HEK293 (cell line): ENCODE measurements around the gene KRT81.
"Not testable (repeated sequence)": the region's sequence is repeated elsewhere in the genome, so short reads cannot be mapped to it uniquely, and the experiment has no call there.

Experiments
- ZNF155 ChIP-seq: fragments of 450-650 bp; formaldehyde crosslinking; IDR thresholded peaks from 2 replicates; pipeline ENCODE4 v1.5.1; 2016; ENCODE audit warnings: missing biosample characterization, missing genetic modification characterization
- ZNF311 ChIP-seq: fragments of 450-650 bp; formaldehyde crosslinking; IDR thresholded peaks from 2 replicates; pipeline ENCODE4 v1.5.1; 2017; ENCODE audit warnings: missing biosample characterization, missing genetic modification characterization, borderline replicate concordance
- ZNF670 ChIP-seq: fragments of 450-650 bp; formaldehyde crosslinking; IDR thresholded peaks from 2 replicates; pipeline ENCODE4 v1.5.1; 2016; ENCODE audit warnings: missing biosample characterization, missing genetic modification characterization, low read depth
- ZNF704 ChIP-seq: fragments of 450-650 bp; formaldehyde crosslinking; IDR thresholded peaks from 2 replicates; pipeline ENCODE4 v1.5.1; 2016; ENCODE audit warnings: missing biosample characterization, missing genetic modification characterization
- TF ChIP-seq, protein P1 (sequence below): fragments of 450-650 bp; formaldehyde crosslinking; IDR thresholded peaks from 2 replicates; pipeline ENCODE4 v1.5.1; 2016; ENCODE audit warnings: missing biosample characterization, missing genetic modification characterization

DNA sequence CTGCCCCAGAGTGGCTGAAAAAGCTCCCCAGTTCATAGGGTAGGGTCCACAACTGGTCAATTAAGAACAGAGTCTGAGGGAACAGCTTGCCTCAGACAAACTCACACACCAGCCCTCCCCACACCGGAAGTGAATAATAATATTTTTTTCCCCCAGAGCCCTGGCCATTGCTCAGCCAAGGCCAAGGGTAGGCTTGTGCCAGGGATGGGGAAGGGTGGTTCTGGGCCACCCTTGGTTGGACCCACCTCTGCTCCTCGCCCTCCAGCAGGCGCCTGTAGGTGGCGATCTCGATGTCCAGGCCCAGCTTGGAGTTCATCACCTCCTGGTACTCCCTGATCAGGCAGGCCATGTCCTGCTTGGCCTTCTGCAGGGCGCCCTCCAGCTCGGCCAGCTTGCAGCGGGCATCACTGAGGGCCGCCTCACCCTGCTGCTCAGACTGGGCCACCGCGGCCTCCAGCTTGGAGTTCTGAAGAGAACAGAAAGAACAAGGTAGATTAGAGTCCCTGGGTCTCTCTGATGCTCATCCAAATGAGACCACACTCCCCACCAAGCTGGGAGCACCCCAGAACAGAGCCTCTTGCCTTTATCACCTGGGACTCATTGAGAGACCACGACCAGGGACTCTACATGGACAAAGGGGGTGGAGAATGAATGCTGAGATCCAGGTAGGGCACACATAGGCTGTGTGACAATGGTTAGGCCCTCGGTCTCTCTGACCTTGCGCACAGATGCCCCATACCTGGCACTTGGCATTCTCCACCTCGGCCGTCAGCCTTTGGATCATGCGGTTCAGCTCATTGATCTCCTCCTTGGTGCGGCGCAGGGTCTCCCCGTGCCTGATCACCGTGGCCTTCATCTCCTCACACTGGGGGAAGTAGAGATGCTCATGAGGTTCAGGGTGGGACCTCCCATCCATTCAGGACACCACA lies 4.2 kb downstream of the KRT81 start:
- TF ChIP-seq, protein P1, sequence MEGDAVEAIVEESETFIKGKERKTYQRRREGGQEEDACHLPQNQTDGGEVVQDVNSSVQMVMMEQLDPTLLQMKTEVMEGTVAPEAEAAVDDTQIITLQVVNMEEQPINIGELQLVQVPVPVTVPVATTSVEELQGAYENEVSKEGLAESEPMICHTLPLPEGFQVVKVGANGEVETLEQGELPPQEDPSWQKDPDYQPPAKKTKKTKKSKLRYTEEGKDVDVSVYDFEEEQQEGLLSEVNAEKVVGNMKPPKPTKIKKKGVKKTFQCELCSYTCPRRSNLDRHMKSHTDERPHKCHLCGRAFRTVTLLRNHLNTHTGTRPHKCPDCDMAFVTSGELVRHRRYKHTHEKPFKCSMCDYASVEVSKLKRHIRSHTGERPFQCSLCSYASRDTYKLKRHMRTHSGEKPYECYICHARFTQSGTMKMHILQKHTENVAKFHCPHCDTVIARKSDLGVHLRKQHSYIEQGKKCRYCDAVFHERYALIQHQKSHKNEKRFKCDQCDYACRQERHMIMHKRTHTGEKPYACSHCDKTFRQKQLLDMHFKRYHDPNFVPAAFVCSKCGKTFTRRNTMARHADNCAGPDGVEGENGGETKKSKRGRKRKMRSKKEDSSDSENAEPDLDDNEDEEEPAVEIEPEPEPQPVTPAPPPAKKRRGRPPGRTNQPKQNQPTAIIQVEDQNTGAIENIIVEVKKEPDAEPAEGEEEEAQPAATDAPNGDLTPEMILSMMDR (tag by site-specific recombination) = not testable (repeated sequence)
- TF ChIP-seq ZNF704, ZNF155, ZNF311, ZNF670 (tag by site-specific recombination): not testable (repeated sequence)
